ENCODE results near the gene THAP11. TPM values are rescaled to one million over a fixed set of nuclear protein-coding genes. Genes with fewer than 3 reads are reported as not detected.
"Not testable (repeated sequence)": the region's sequence is repeated elsewhere in the genome, so short reads cannot be mapped to it uniquely, and the experiment has no call there.

The THAP11 gene
- total RNA-seq, 6 experiments from 2014 or later = 8.9 to 23.9 (median 11.7) TPM

DNA sequence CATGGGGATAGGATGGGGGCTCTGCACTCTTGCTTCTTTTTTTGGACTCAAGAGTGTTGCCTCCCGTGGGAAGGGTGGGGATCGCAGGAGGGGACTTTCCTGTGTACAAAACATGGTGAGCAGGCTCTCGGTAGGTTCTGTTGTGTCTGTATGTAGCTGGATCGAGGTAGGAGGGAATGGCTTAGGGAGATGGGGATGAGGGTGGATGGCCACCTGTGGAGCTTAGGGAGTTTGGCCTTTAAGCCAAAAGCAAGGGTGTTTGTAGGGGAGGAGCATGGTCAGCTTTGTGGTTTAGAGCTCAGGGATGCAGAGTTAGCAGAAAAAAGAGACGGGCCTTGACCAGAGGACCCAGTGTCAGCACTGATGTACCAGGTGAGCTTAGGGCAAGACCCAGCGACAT is 19.8 kb downstream of the THAP11 start:
- WGBS (ENCODE audit: insufficient coverage, low coverage, low lambda C conversion rate, missing lambda C conversion rate) = 87% methylated on average over 5 of the region's 6 CpGs
- H3K4me3 ChIP-seq = no peak overlapping the region
- no peaks in the 10 kb centered on the region for H3K27me3 ChIP-seq
- intact Hi-C loops (cut with DNase I) = no loop called here
- H3K27ac ChIP-seq = no peak overlapping the region
- H3K4me1 ChIP-seq = peaks cover 0 to 20% (median 13%) of the 10 kb centered on the region in 4 donors
- peaks cover 0 to 16% (median 0%) of the 10 kb centered on the region in 4 donors for H3K36me3 ChIP-seq
- DNase-seq (no peak), ATAC-seq (no peak)
- H3K9me3 ChIP-seq = no peaks in the 10 kb centered on the region
- TF ChIP-seq CTCF (IDR thresholded peaks at IDR 0.05) = no peak
- no peak for TF ChIP-seq POLR2A (IDR thresholded peaks at IDR 0.05)

GRCh38 chr16:67862623-67863583 is 20.8 kb downstream of the THAP11 start:
- 67% methylated on average over 9 of the region's 11 CpGs for WGBS (ENCODE audit: insufficient coverage, low coverage, low lambda C conversion rate, missing lambda C conversion rate)
- Histone ChIP-seq H3K4me1 (peaks cover 0 to 10% (median 5%) of the 10 kb centered on the region in 4 donors), H3K4me3 (no peak overlapping the region), H3K9me3 (no peaks in the 10 kb centered on the region), H3K27ac (no peak overlapping the region), H3K27me3 (no peaks in the 10 kb centered on the region), H3K36me3 (peaks cover 0 to 25% (median 0%) of the 10 kb centered on the region in 4 donors)
- intact Hi-C loops (cut with DNase I) = no loop called here
- no peak for TF ChIP-seq CTCF (IDR thresholded peaks at IDR 0.05)
- TF ChIP-seq POLR2A (IDR thresholded peaks at IDR 0.05) = no peak
- DNase-seq = no peak
- ATAC-seq = no peak

- DNase-seq; H3K27ac ChIP-seq; H3K9me3 ChIP-seq; H3K27me3 ChIP-seq; ATAC-seq; H3K4me1 ChIP-seq; intact Hi-C loops (cut with DNase I); H3K4me3 ChIP-seq: not testable (repeated sequence)
- peaks cover 0 to 36% (median 5%) of the 10 kb centered on the region in 4 donors for H3K36me3 ChIP-seq
- WGBS (ENCODE audit: insufficient coverage, low coverage, low lambda C conversion rate, missing lambda C conversion rate) = 97% methylated on average over 6 of the region's 6 CpGs
Measured at GRCh38 chr16:67864044-67864443, 21.9 kb downstream of the THAP11 start.

GRCh38 chr16:67864594-67864993 is 22.5 kb downstream of the THAP11 start:
- no peak for ATAC-seq
- intact Hi-C loops (cut with DNase I) = no loop called here
- H3K36me3 ChIP-seq = peaks cover 0 to 36% (median 5%) of the 10 kb centered on the region in 4 donors
- no peaks in the 10 kb centered on the region for H3K27me3 ChIP-seq
- no peak overlapping the region for H3K27ac ChIP-seq
- WGBS (ENCODE audit: insufficient coverage, low coverage, low lambda C conversion rate, missing lambda C conversion rate) = 86% methylated on average over 1 of the region's 2 CpGs
- H3K9me3 ChIP-seq = no peaks in the 10 kb centered on the region
- no peaks in the 10 kb centered on the region for H3K4me1 ChIP-seq
- H3K4me3 ChIP-seq = no peak overlapping the region
- no peak for TF ChIP-seq CTCF (IDR thresholded peaks at IDR 0.05)
- TF ChIP-seq POLR2A (IDR thresholded peaks at IDR 0.05) = no peak
- DNase-seq = no peak

DNA sequence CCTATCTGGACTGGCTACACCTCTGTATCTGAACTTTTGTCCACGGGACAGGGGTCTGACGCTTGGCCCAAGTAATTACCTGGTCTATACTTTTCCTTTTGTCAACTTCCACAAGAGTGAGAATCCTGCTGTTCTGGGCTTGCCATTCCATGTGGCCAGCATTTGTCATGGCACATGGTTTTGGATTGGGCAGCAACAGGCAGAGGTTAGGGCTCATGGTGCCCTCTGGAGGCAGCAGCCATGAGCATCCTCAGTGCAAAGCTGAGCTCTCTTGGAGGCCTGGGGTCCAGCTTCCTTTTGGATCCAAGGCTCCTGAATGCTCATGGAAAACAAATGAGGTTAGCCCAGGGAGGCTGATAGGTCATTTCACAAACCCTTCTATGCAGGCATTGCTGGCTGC is 23.2 kb downstream of the THAP11 start:
- no CpG with 5 or more reads among the region's 2 CpGs for WGBS (ENCODE audit: insufficient coverage, low coverage, low lambda C conversion rate, missing lambda C conversion rate)
- no peak for DNase-seq
- H3K9me3 ChIP-seq = no peaks in the 10 kb centered on the region
- peaks cover 0 to 7% (median 0%) of the 10 kb centered on the region in 4 donors for H3K4me1 ChIP-seq
- ATAC-seq = peak; percentile 75 to 84 (median 78)
- no peak for TF ChIP-seq POLR2A (IDR thresholded peaks at IDR 0.05)
- peak; percentile 33 to 64 (median 42) for TF ChIP-seq CTCF (IDR thresholded peaks at IDR 0.05)
- intact Hi-C loops (cut with DNase I) = no loop called here
- no peak overlapping the region for H3K27ac ChIP-seq
- no peaks in the 10 kb centered on the region for H3K27me3 ChIP-seq
- H3K36me3 ChIP-seq = peaks cover 0 to 36% (median 6%) of the 10 kb centered on the region in 4 donors
- no peak overlapping the region for H3K4me3 ChIP-seq
